Measurements from ENCODE around the gene PHACTR2.
"Not testable (repeated sequence)": the region's sequence is repeated elsewhere in the genome, so short reads cannot be mapped to it uniquely, and the experiment has no call there.

The PHACTR2 gene

GRCh38 chr6:143775336-143775735 is 97.6 kb downstream of the PHACTR2 start:
- H3K4me3 ChIP-seq (ENCODE audit: low read depth, low read length) = no peak overlapping the region
- no peak for TF ChIP-seq CTCF (IDR thresholded peaks at IDR 0.05; ENCODE audit: insufficient read depth, low read depth, low read length, missing control alignments)
- no peak for DNase-seq (ENCODE audit: low read depth)

- no peak overlapping the region for H3K4me3 ChIP-seq (ENCODE audit: low read depth, low read length)
- no peak for DNase-seq (ENCODE audit: low read depth)
- TF ChIP-seq CTCF (IDR thresholded peaks at IDR 0.05; ENCODE audit: insufficient read depth, low read depth, low read length, missing control alignments) = no peak
These were observed 101.2 kb downstream of the PHACTR2 start for GRCh38 chr6:143778926-143779325.

- no peak for TF ChIP-seq CTCF (IDR thresholded peaks at IDR 0.05; ENCODE audit: insufficient read depth, low read depth, low read length, missing control alignments)
- DNase-seq (ENCODE audit: low read depth) = no peak
- H3K4me3 ChIP-seq (ENCODE audit: low read depth, low read length) = no peak overlapping the region
These were observed 104.7 kb downstream of the PHACTR2 start for GRCh38 chr6:143782481-143782880.

- H3K4me3 ChIP-seq (ENCODE audit: low read depth, low read length) = no peak overlapping the region
- no peak for TF ChIP-seq CTCF (IDR thresholded peaks at IDR 0.05; ENCODE audit: insufficient read depth, low read depth, low read length, missing control alignments)
- no peak for DNase-seq (ENCODE audit: low read depth)
These were observed 105.3 kb downstream of the PHACTR2 start for GRCh38 chr6:143783077-143783476.

GRCh38 chr6:143784316-143784715 is 106.6 kb downstream of the PHACTR2 start:
- H3K4me3 ChIP-seq (ENCODE audit: low read depth, low read length) = no peak overlapping the region
- no peak for DNase-seq (ENCODE audit: low read depth)
- TF ChIP-seq CTCF (IDR thresholded peaks at IDR 0.05; ENCODE audit: insufficient read depth, low read depth, low read length, missing control alignments) = no peak

GRCh38 chr6:143786371-143786770 is 108.6 kb downstream of the PHACTR2 start:
- H3K4me3 ChIP-seq (ENCODE audit: low read depth, low read length); DNase-seq (ENCODE audit: low read depth): not testable (repeated sequence)

- no peak for DNase-seq (ENCODE audit: low read depth)
- no peak overlapping the region for H3K4me3 ChIP-seq (ENCODE audit: low read depth, low read length)
These were observed 114.9 kb downstream of the PHACTR2 start for GRCh38 chr6:143792402-143793279.

More at GRCh38 chr6:143792402-143793279, 114.9 kb downstream of the PHACTR2 start:
- no peak for TF ChIP-seq CTCF (IDR thresholded peaks at IDR 0.05; ENCODE audit: insufficient read depth, low read depth, low read length, missing control alignments)
